GDM1 (cell line): ENCODE results near the gene ZNF282.
"Not testable (repeated sequence)": the region's sequence is repeated elsewhere in the genome, so short reads cannot be mapped to it uniquely, and the experiment has no call there.

Experiments used
- DNase-seq: peaks from one replicate; lab custom pipeline; 2025; lab: John Stamatoyannopoulos, UW

ZNF282 gene

DNA sequence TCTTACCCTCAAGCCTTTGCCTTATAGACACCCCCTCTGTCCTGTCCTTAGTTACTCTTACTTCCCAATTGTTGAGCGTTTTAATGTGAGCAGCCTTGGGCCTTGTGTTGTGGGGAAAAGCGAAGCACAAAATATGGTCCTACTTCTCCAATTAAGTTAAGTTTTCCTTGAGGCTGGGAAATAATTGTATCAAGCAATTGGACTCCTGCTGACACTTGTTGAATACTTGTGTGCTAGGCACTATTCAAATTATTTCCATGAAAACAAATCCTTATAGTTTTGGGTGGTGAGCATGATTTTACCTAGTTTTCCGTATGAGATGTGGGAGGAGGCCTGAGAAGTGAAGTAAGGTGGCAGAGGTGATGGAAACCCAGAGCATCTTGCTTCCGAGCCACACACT is 61.2 kb downstream of the ZNF282 start:
- DNase-seq: no peak

DNA sequence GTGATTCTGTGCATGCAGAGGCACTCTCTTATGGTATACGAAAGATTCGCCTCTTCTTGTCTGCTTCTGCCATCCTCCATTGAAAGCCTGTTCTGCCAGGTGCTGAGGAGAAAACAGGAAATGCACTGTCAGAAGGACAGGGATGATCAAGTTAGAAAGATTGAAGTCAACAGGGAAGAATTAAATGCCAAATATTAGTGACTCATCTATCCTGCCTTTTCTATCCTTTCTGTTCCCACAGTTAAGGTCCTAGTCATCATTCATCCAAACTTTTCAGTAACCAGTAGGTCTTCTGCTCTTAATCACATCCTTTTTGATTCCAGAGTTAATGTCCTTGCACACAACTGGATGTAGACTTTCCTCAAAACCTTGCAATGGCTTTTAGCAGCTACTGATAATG is 61.8 kb downstream of the ZNF282 start:
- no peak for DNase-seq

DNA sequence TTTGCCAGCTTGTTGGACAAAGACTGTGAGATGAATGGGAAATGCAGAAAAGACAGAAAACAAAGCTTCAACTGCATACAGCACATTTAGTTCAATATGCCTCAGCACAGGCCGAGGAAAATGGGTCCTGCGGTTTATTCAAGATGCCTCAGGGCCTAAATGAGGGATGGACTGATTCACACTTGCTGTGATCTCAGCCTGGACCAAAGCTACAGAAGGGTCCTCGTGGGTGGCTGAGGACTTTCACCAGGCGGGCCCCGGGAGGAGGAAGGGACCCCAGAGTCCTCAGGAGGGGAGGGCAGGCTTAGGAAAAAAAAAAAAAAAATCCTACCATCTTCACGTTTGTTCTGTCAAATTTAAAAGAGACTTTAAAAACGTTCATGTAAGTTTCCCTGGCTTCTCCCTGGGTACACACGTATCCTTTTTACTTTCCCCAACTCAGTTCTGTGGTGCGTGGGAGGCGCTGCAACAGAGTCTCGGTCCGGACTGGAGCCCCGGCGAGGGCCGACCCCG is 66.0 kb downstream of the ZNF282 start:
- DNase-seq: no peak

- DNase-seq: peak; percentile 92
Observed at GRCh38 chr7:149261829-149262617, 66.7 kb downstream of the ZNF282 start, which contains the start of gene ZNF783. Gene ZNF783, plus strand, starts transcription at chr7:149262196. Its CDS starts 138 bp downstream, at chr7:149262334.

GRCh38 chr7:149266451-149266850 is 71.1 kb downstream of the ZNF282 start:
- DNase-seq: no peak

- no peak for DNase-seq
Observed at GRCh38 chr7:149267733-149268132, 72.4 kb downstream of the ZNF282 start.

- DNase-seq: not testable (repeated sequence)
Observed at GRCh38 chr7:149274424-149274823, 79.1 kb downstream of the ZNF282 start.
